NCI-H2171 treated with DMSO at 0.1 percent for 48 hours (cell line): ENCODE data around the gene MKNK2.

Experiments used
- DNase-seq: peaks from one replicate; lab custom pipeline; 2025; lab: John Stamatoyannopoulos, UW

MKNK2 gene

DNA sequence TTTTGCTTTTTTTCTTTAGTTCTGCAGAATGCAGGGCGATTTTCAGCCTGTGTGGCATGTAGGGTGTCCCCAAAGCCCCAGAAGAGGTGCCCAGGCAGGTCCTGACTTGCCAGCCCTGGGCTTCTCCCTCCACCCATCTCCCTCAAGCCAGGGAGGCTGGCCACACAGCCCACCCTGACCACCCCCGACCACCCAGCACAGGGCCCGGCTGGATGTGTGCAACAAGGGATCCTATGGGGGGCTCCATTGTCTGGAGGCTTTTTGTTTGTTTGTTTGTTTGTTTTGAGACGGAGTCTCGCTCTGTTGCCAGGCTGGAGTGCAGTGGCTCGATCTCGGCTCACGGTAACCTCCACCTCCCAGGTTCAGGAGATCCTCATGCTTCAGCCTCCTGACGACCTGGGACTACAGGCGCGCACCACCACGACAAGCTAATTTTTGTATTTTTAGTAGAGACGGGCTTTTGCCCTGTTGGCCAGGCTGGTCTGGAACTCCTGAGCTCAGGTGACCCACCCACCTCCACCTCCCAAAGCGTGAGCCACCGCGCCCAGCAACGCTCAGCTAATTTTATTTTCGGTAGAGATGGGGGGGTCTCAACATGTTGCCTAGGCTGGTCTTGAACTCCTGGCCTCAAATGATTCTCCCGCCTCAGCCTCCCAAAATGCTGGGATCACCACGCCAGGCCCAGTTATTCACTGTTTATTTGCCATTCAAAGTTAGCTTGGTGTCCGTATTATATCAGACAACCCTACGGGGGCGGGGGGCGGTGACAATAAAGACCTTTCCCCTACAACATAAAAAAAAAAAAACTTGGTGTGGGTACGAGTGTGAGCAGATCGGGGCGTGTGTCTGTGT lies 7.8 kb upstream of the MKNK2 start:
- no peak for DNase-seq

DNA sequence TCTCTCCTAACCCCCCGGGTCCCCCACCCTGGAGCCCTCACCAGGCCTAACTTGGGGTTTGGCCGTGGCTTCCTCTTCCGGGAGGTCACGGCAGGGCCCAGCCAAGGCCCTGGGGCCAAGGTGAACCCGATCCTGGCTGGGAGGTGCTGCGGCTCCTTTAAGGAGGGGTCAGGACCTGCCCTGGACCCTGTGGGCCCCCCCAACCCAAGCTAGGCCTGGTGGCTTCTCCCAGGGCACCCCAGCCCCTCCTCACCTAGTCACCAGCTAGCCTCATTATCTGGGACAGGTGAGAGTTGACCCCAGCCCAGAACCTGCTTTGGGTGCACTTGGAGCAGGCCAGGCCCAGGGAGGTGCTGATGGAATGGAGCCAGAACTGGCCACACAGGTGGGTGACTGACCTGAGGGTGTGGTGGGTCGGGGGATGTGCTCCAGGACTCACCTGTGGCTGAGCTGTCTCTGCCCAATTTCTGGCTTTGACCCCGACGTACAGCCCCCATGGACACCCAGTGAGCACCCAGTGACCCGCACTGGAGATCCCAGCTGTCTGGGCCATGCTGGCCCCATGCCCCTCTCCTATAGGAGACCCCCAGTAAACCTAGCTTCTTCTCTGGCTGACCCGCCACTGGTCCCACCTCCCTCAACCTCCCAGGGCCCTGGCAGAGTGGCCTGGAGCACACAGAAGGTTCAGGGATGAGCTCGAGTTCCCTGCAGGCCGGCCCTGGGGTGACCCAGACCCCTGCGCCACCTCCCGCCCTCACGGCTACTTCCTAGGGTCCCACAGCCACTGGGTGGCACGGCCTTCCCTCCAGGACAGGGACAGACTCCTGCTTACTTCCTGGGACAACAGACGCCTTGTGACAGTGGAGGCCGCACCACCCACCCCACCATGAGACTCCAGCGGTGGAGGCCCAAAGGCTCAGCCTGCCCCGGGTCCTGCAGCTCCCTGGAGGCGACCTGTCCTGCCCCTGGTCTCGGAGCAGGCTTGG lies 6.7 kb upstream of the MKNK2 start:
- DNase-seq, result no peak

DNA sequence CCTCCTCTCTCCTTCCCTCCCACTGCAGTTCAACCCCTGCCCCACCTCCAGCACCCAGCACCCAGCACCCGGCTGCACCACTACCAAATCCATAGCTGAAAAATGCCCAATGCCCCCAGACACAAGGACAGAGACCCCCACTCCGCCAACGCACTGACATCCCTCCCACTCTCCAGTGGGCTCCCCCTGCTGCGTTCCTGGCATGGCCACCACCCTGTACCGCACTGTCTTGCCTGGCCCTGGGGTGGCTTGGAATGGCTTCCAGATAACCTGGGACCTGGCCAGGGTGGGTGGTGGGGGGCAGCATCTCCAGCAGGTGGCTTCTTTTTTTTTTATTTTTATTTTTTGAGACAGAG lies 5.8 kb upstream of the MKNK2 start:
- DNase-seq, result no peak

DNA sequence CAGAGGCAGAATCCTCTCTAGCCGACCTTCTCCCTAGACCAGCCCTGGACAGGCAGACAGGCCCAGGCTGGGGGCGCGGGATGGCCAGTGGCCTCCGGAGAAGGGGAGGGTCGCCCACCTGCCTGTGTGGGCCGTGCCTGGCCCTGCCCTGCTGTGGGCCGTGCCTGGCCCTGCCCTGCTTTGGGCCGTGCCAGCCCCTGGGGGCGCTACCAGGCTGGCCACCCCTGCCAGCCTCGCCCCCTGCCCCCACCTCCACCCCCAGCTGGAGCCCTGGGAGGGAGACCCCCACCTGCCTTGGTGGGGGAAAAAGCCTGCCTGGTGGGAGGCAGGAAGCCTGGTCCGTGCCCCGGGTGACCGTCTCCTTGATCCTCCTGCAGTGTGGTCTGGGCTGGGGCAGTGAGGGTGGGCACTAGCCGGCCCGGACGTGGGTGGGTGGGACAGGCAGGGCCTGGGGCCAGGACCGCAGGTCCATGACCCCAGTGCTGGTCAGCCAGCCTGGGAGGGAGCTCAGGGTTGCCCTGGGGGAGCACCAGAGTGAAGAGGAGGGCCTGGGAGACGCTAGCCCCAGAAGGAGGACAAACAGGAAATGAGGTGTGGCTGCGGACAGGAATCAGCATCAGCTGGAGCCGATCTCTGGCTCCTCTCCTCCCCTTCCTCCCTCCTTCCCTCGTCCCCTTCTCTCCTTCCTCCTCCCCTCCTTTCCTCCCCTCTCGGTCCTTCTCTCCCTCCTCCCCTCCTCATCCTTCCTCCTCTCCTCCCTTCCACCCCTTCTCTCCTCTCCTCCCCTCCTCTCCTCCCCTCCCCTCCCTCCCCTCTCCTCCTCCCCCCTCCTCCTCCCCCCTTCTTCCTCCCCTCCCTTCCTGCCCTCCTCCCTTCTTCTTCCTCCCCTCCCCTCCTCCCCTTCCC lies 5.1 kb upstream of the MKNK2 start:
- no peak for DNase-seq

GRCh38 chr19:2054763-2055162 lies 3.7 kb upstream of the MKNK2 start:
- DNase-seq, result no peak

DNA sequence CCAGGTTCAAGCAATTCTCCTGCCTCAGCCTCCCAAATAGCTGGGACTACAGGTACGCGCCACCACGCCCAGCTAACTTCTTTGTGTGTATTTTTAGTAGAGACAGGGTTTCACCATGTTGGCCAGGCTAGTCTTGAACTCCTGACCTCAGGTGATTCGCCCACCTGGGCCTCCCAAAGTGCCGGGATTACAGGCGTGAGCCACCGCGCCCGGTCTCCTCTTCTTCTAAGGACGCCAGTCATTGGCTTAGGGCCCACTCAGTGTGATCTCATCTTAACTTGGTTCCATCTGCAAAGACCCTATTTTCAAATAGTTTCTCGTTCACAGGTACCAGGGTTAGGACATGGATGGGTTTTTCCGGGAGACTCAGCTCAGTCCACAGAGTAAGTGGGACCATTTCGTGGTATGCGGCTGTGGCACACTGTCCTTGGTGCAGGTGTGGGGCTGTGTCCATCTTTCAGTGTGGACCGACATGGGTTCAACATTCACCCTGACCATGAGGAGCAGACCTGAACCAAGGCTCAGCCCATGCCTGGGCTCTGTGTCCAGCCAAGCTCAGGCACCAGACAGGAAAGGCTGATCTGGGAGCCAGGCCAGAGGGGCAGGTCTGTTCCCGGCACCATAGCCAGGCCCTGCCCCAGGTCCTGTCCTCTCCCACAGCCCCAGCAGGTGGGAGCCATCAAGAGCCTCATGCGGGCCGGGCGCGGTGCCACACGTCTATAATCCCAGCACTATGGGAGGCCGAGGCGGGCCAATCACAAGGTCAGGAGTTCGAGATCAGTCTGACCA lies 2.8 kb upstream of the MKNK2 start:
- no peak for DNase-seq

GRCh38 chr19:2051773-2052704 lies 995 bp upstream of the MKNK2 start:
- DNase-seq, result no peak

- no peak for DNase-seq
Observed at GRCh38 chr19:2050349-2050990, 574 bp downstream of the MKNK2 start.

DNA sequence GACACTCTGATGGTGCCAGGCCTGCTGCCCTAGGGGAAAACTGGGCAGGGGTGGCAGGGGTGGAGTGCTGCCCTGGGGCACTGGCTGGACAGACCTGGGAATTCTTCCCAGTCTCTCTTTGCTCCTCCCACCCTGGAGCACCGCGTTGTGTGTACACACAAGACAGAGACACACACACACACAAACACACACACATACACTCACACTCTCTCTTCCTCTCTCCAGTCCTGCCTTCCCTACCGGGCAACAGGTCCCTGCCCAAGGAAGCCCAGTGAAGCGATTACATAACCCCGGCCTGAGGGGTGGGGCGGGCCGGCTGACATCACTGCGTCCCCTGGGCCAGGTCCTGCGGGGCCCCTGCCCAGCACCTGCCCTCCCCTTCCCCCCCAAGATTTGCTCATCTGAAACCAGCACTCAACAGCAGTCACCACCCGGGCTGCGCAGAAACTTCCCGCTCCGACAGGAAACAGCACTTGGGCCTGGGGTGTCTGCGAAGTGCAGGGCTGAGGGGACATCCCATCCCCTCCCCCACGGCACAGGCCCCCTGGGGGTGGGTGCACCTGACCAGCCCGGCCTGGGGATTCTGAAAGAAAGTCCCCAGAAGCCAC lies 1.2 kb downstream of the MKNK2 start:
- DNase-seq, result no peak

DNA sequence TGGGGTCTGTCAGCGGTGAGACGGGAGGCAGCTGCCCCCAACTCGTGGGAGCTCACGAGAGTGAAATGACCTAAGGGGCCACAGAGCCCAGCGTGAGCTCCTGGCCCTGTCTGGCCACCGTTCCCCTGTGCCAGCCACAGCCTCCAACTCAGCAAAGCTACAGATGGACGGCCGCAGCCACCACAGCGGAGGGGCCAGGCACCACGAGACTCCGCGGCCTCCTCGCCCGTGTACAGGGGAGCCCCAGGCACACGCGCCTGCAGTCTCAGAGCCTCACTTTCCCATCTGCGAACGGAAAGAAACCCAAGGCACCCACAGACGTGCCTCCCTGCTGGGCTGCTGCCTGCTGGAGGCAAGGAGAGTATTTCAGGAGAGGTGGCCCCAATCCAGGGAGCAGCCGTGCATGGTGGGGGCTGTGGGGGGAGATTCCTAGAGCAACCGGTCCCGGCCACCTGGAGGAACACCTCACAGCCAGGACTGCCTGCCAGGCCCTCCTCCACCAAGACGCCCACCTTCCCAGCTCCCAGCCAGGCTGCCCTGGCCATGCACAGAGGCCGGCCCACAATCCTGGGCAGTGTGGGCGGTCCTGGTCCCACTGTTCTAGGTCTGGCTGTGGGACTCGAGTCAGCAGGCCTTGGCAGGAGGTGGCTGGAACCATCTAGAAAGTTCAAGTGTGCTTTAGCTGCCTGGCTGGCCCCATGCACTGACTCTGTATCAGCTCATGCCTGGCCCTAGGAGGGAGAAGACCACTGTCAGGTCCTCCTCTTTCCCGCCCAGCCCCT lies 1.9 kb downstream of the MKNK2 start:
- DNase-seq, result no peak

GRCh38 chr19:2048104-2048958 lies 2.7 kb downstream of the MKNK2 start:
- no peak for DNase-seq

GRCh38 chr19:2047449-2048103 lies 3.5 kb downstream of the MKNK2 start:
- DNase-seq, result no peak

- no peak for DNase-seq
Observed at GRCh38 chr19:2047076-2047448, 4.0 kb downstream of the MKNK2 start.

- DNase-seq, result no peak
Observed at GRCh38 chr19:2046046-2046907, 4.8 kb downstream of the MKNK2 start.

GRCh38 chr19:2045501-2046045 lies 5.5 kb downstream of the MKNK2 start:
- DNase-seq, result no peak
